Astrocyte (in vitro differentiated cells and primary cell): ENCODE data around the gene CLNK.

Experiments used
- CTCF ChIP-seq: IDR thresholded peaks from 2 replicates; pipeline ENCODE4 v1.5.1; 2011; ENCODE audit warnings: low read depth, mild to moderate bottlenecking, inconsistent platforms, low read length, moderate library complexity; ENCODE audit not compliant: insufficient read depth
- EZH2 ChIP-seq: IDR thresholded peaks from 2 replicates; pipeline ENCODE4 v1.6.1; 2012; ENCODE audit warnings: mild to moderate bottlenecking, low read length, inconsistent platforms; ENCODE audit not compliant: insufficient read depth

- TF ChIP-seq CTCF (no peak), EZH2 (no peak)
Measured at GRCh38 chr4:10635091-10635490, 49.5 kb downstream of the CLNK start.
